Mesodermal cell (in vitro differentiated cells): ENCODE measurements around the gene METTL2B.
"Not testable (repeated sequence)": the region's sequence is repeated elsewhere in the genome, so short reads cannot be mapped to it uniquely, and the experiment has no call there.

Source experiments
- H3K27ac ChIP-seq: 2 replicates; pipeline ENCODE4 v1.7.0; 2013; ENCODE audit warnings: mild to moderate bottlenecking, low read depth, low read length, moderate library complexity; ENCODE audit not compliant: severe bottlenecking
- H3K36me3 ChIP-seq: 2 replicates; pipeline ENCODE4 v1.7.1; 2013; ENCODE audit warnings: mild to moderate bottlenecking, low read length, moderate library complexity; ENCODE audit not compliant: control insufficient read depth, insufficient read depth
- H3K4me1 ChIP-seq: one replicate; pipeline ENCODE4 v1.7.1; 2013; ENCODE audit warnings: mild to moderate bottlenecking, low read length; ENCODE audit not compliant: insufficient read depth, control insufficient read depth, poor library complexity, severe bottlenecking
- H3K4me3 ChIP-seq: 2 replicates; pipeline ENCODE4 v1.7.0; 2013; ENCODE audit warnings: low read length, control low read depth, mild to moderate bottlenecking; ENCODE audit not compliant: insufficient read depth, poor library complexity, severe bottlenecking; ENCODE audit errors: extremely low read depth
- H3K9me3 ChIP-seq: 2 replicates; pipeline ENCODE4 v1.7.1; 2013; ENCODE audit warnings: mild to moderate bottlenecking, low read length, moderate library complexity; ENCODE audit not compliant: control insufficient read depth
- whole genome bisulfite sequencing, 2 experiments: methylation state at CpG; one replicate each; pipeline ENCODE4 v1.1.5; 2013; ENCODE audit warnings: missing lambda C conversion rate in 2 of 2; ENCODE audit not compliant: insufficient coverage in 2 of 2; 5-methylcytosine and 5-hydroxymethylcytosine counted together

METTL2B gene

GRCh38 chr7:128546319-128546851 is 69.8 kb downstream of the METTL2B start:
- not testable (repeated sequence) for H3K9me3 ChIP-seq, H3K27ac ChIP-seq, H3K4me3 ChIP-seq, H3K4me1 ChIP-seq
- peaks cover 58% of the 10 kb centered on the region for H3K36me3 ChIP-seq
- WGBS, 2 experiments = 80% methylated on average over 1 of the region's 9 CpGs; no CpG with 5 or more reads in 1 of the 2 experiments

DNA sequence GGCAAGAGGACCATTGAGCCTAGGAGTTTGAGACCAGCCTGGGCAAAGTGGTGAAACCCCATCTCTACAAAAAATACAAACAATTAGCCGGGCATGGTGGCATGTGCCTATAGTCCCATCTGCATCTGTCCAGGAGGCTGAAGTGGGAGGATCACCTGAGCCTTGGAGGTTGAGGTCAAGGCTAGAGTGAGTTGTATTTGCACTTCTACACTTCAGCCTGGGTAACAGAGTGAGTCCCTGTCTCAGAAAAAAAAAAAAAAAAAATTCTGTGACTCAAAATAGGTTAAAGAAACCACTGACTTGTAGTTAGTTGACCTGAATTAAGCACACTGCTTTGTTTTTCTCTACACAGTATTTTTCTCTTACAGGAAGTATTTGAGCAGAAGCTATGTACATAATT is 74.4 kb downstream of the METTL2B start:
- H3K36me3 ChIP-seq = peaks cover 28% of the 10 kb centered on the region

GRCh38 chr7:128554394-128554793 is 77.8 kb downstream of the METTL2B start:
- not testable (repeated sequence) for H3K27ac ChIP-seq, H3K9me3 ChIP-seq, H3K4me1 ChIP-seq, H3K4me3 ChIP-seq
- peaks cover 15% of the 10 kb centered on the region for H3K36me3 ChIP-seq
- no CpG with 5 or more reads among the region's 1 CpG for WGBS, 2 experiments

More for the DNA sequence above, 74.4 kb downstream of the METTL2B start:
- no peak overlapping the region for H3K4me3 ChIP-seq
- H3K9me3 ChIP-seq = no peaks in the 10 kb centered on the region
- H3K4me1 ChIP-seq = no peaks in the 10 kb centered on the region
- no CpG with 5 or more reads among the region's 1 CpG for WGBS, 2 experiments
- H3K27ac ChIP-seq = no peak overlapping the region
